Peyer's patch (tissue), 4 donors: Measurements from ENCODE around the gene BIRC2.

Experiments used
- CTCF ChIP-seq, 6 experiments: fragments of 450-650 bp in 4 of 6; fragments of 200-600 bp in 2 of 6; sonication (generic) in 1 of 6; IDR thresholded peaks; one replicate each; pipeline ENCODE4 v1.5.1; 2017 to 2019; ENCODE audit warnings: antibody characterized with exemption in 6 of 6, mild to moderate bottlenecking in 3 of 6, moderate library complexity in 1 of 6
- POLR2A ChIP-seq, 2 donors: fragments of 450-650 bp; IDR thresholded peaks; one replicate each; pipeline ENCODE4 v1.5.1; 2017; ENCODE audit warnings: antibody characterized with exemption in 2 of 2, mild to moderate bottlenecking in 2 of 2, moderate library complexity in 2 of 2

- no peak for TF ChIP-seq CTCF (IDR thresholded peaks at IDR 0.05)
- no peak for TF ChIP-seq POLR2A (IDR thresholded peaks at IDR 0.05)
Observed at GRCh38 chr11:102383839-102384238, 36.8 kb downstream of the BIRC2 start.
